Stomach (tissue), 9 donors: ENCODE results near the gene ZNF431. TPM values are rescaled to one million over a fixed set of nuclear protein-coding genes. Genes with fewer than 3 reads are reported as not detected.
"Not testable (repeated sequence)": the region's sequence is repeated elsewhere in the genome, so short reads cannot be mapped to it uniquely, and the experiment has no call there.

ENCODE experiments used
- DNase-seq, 2 donors: peaks; one replicate each; pipeline versions ENCODE4 v3.0.0 to v3.0.0-alpha.2; 2013 to 2019
- H3K27ac ChIP-seq, 5 donors: fragments of 200-600 bp in 4 of 5; sonication (generic) in 4 of 5; one replicate each; pipeline ENCODE4 v1.5.1; 2013 to 2019; ENCODE audit warnings: mild to moderate bottlenecking in 1 of 5, moderate library complexity in 1 of 5
- H3K27me3 ChIP-seq, 3 donors: fragments of 200-600 bp; sonication (generic); one replicate each; pipeline ENCODE4 v1.5.1; 2017 to 2019; ENCODE audit warnings: mixed run types in 1 of 3
- H3K36me3 ChIP-seq, 4 donors: fragments of 200-600 bp; sonication (generic); 1 replicate in 3 of 4; 2 replicates in 1 of 4; pipeline ENCODE4 v1.5.1; 2016 to 2019
- H3K4me1 ChIP-seq, 4 donors: fragments of 200-600 bp; sonication (generic); one replicate each; pipeline ENCODE4 v1.5.1; 2016 to 2019
- H3K4me3 ChIP-seq, 4 donors: fragments of 200-600 bp; sonication (generic) in 3 of 4; one replicate each; pipeline ENCODE4 v1.5.1; 2016 to 2019; ENCODE audit warnings: mild to moderate bottlenecking in 1 of 4
- H3K9me3 ChIP-seq, 4 donors: fragments of 200-600 bp; sonication (generic); one replicate each; pipeline ENCODE4 v1.5.1; 2016 to 2019
- CTCF ChIP-seq, 7 experiments: fragments of 450-650 bp in 4 of 7; fragments of 200-600 bp in 3 of 7; sonication (generic) in 3 of 7; IDR thresholded peaks; one replicate each; pipeline ENCODE4 v1.5.1; 2016 to 2019; ENCODE audit warnings: antibody characterized with exemption in 7 of 7, control low read depth in 2 of 7, mild to moderate bottlenecking in 1 of 7
- EP300 ChIP-seq: sonication (generic); formaldehyde crosslinking; IDR thresholded peaks from one replicate; pipeline ENCODE4 v1.6.1; 2017; ENCODE audit warnings: antibody characterized with exemption
- POLR2A ChIP-seq, 4 donors: fragments of 450-650 bp; IDR thresholded peaks; one replicate each; pipeline ENCODE4 v1.6.1; 2016; ENCODE audit warnings: antibody characterized with exemption in 4 of 4, control low read depth in 2 of 4, mild to moderate bottlenecking in 1 of 4, moderate library complexity in 1 of 4
- POLR2AphosphoS5 ChIP-seq, 3 donors: sonication (generic); formaldehyde crosslinking; IDR thresholded peaks; one replicate each; pipeline ENCODE4 v1.6.1; 2016; ENCODE audit warnings: antibody characterized with exemption in 3 of 3
- WGBS, 5 donors: extraction: QIAGEN DNeasy Blood & Tissue Kit in 3 of 5; methylation state at CpG; one replicate each; pipeline versions ENCODE4 v1.1.5 to v1.1.7; 2013 to 2018; 5-methylcytosine and 5-hydroxymethylcytosine counted together
- intact Hi-C: fragments of 100-400 bp; cut with DNase I; formaldehyde crosslinking; loops from one replicate; pipeline ENCODE4 v1.15.1; 2023; ENCODE audit warnings: low total_unique reads
- polyA plus RNA-seq, 3 donors: library from polyadenylated mRNA; stranded (reverse); fragments of 200-250 nt; gene quantifications; one replicate each; pipeline ENCODE4 v1.2.3, GENCODE V29; 2013
- total RNA-seq, 5 donors: library from RNA; depleted of rRNA; stranded (reverse); fragments of >200 nt; gene quantifications; one replicate each; pipeline versions ENCODE4 v1.1.0 to v1.2.3, GENCODE V29; 2014 to 2016
- donor health status: healthy with polysubstance abuse.
- donor health status: Bipolar disorder and iron deficiency.
- donor health status: healthy.

Gene ZNF431
- total and polyA plus RNA-seq, 8 donors, result 2.0 to 55.4 (median 5.8) TPM

- WGBS, 5 donors, result 59 to 81% (median 75%) methylated on average over 2 of the region's 2 CpGs
- DNase-seq, result no peak
- Histone ChIP-seq H3K9me3 (peaks cover 0 to 6% (median 0%) of the 10 kb centered on the region in 4 donors), H3K27me3 (no peaks in the 10 kb centered on the region), H3K4me3 (no peak overlapping the region), H3K4me1 (no peaks in the 10 kb centered on the region), H3K27ac (no peak overlapping the region), H3K36me3 (no peaks in the 10 kb centered on the region)
- intact Hi-C loops, result no loop called here
- TF ChIP-seq POLR2AphosphoS5 (IDR thresholded peaks at IDR 0.05) (no peak), CTCF (IDR thresholded peaks at IDR 0.05) (no peak), POLR2A (IDR thresholded peaks at IDR 0.05) (no peak), EP300 (no peak)
These were observed 6.9 kb upstream of the ZNF431 start for GRCh38 chr19:21134934-21135366.

GRCh38 chr19:21135433-21135832 is 6.4 kb upstream of the ZNF431 start:
- 79 to 85% (median 84%) methylated on average over 8 of the region's 8 CpGs for WGBS, 5 donors
- no peak overlapping the region for H3K4me3 ChIP-seq
- intact Hi-C loops, result no loop called here
- no peaks in the 10 kb centered on the region for H3K36me3 ChIP-seq
- DNase-seq, result no peak
- peaks cover 0 to 2% (median 0%) of the 10 kb centered on the region in 4 donors for H3K9me3 ChIP-seq
- TF ChIP-seq POLR2A (IDR thresholded peaks at IDR 0.05) (no peak), CTCF (IDR thresholded peaks at IDR 0.05) (no peak), POLR2AphosphoS5 (IDR thresholded peaks at IDR 0.05) (no peak), EP300 (no peak)
- H3K27me3 ChIP-seq, result no peaks in the 10 kb centered on the region
- no peaks in the 10 kb centered on the region for H3K4me1 ChIP-seq
- H3K27ac ChIP-seq, result no peak overlapping the region

- Histone ChIP-seq H3K27ac (no peak overlapping the region), H3K9me3 (no peaks in the 10 kb centered on the region), H3K36me3 (no peaks in the 10 kb centered on the region), H3K27me3 (no peaks in the 10 kb centered on the region), H3K4me1 (peaks cover 0 to 15% (median 9%) of the 10 kb centered on the region in 4 donors), H3K4me3 (no peak overlapping the region)
- TF ChIP-seq CTCF (IDR thresholded peaks at IDR 0.05) (no peak), POLR2AphosphoS5 (IDR thresholded peaks at IDR 0.05) (no peak), POLR2A (IDR thresholded peaks at IDR 0.05) (no peak), EP300 (no peak)
- no peak for DNase-seq
- intact Hi-C loops, result no loop called here
These were observed 3.7 kb upstream of the ZNF431 start for GRCh38 chr19:21138130-21138529.

- peaks cover 0 to 26% (median 24%) of the 10 kb centered on the region in 4 donors for H3K36me3 ChIP-seq
- H3K27ac ChIP-seq, H3K9me3 ChIP-seq, H3K27me3 ChIP-seq, DNase-seq, H3K4me3 ChIP-seq, intact Hi-C loops: not testable (repeated sequence)
- WGBS, 5 donors, result 88 to 100% (median 94%) methylated on average over 1 of the region's 1 CpG
- H3K4me1 ChIP-seq, result peaks cover 0 to 28% (median 13%) of the 10 kb centered on the region in 4 donors
These were observed 834 bp upstream of the ZNF431 start for GRCh38 chr19:21141006-21141405.

- no peaks in the 10 kb centered on the region for H3K9me3 ChIP-seq
- intact Hi-C loops, result no loop called here
- no peak overlapping the region for H3K27ac ChIP-seq
- 88 to 96% (median 90%) methylated on average over 5 of the region's 5 CpGs for WGBS, 5 donors
- peaks cover 0 to 28% (median 13%) of the 10 kb centered on the region in 4 donors for H3K4me1 ChIP-seq
- DNase-seq, result no peak
- no peak overlapping the region for H3K4me3 ChIP-seq
- H3K36me3 ChIP-seq, result peaks cover 0 to 49% (median 45%) of the 10 kb centered on the region in 4 donors
- TF ChIP-seq POLR2A (IDR thresholded peaks at IDR 0.05), result no peak
- no peak for TF ChIP-seq EP300
- TF ChIP-seq CTCF (IDR thresholded peaks at IDR 0.05), result no peak
- no peaks in the 10 kb centered on the region for H3K27me3 ChIP-seq
These were observed 1.6 kb downstream of the ZNF431 start for GRCh38 chr19:21143428-21143827.
